GM21717 (cell line): ENCODE data around the gene MAGI3.

ENCODE experiments used
- ATAC-seq: cut with Tn5 transposase; IDR thresholded peaks from one replicate; pipeline ENCODE4 v1.9.1; 2021; ENCODE audit warnings: mild to moderate bottlenecking, moderate library complexity; ENCODE audit not compliant: unreplicated experiment

MAGI3 gene

DNA sequence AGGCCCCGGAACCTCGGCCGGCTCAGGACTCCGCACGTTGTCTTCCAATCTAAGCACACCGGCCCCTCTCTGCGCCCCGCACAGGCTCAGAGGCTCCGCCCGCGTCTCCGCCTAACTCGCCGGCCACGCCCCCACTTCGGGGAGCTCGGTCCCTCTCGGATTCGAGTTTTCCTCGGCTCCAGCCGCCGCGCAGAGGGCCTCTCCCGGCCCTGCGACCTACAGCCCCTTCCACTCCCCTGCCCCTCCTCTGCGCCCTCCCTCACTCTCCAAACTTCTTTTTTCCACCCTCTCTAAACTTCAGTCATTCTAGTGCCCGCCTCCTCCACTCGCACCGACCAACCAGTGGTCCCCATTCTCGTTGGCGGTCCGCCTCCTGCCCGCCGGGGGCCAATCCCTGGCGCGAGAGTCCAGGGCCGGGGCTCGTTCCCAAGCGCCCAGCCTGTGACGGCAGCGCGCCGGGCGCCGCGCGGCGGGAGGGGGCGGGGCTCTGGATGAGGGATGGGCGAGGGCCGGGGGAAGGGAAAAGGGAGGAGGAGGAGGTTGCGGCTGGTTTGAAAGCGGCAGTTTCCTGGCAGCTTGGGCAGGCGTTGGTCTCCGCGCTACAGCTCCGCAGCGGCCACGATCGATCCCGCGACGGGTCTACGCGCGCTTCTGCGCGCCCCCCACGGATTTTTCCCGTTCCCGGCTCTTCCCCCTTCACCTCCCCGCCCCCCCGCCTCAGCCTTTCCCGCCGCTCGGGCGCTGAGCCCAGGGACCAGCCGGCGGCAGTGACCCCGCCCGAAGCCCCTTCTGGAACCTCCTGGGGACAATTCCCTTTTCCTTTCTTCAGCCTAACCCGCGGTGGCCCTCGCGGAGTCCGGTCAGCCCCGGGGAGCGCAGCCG, at the start of gene MAGI3:
MAGI3 (plus strand) TSS at position 563 of the 882 bp plus-strand sequence. CDS start 519 bp downstream, outside the sequence.
- ATAC-seq: peak; percentile 97

DNA sequence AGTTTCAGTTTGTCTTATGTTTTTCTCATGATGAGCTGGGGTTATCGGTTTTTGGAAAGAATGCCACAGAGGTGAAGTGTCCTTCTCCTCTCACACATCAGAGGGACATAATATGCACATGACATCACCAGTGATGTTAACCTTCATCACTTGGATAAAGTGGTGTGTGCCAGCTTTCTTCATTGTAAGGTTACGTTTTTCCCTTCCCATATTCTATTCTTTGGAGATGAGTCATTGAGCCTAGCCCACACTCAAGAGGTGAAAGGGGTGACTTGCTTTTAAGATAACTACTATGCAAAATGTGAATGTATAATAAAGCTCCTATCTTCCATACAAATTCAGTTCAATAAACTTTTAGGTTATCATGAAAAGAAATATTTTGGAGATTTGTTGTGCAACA, 36.7 kb upstream of the MAGI3 start:
- ATAC-seq: no peak

GRCh38 chr1:113363935-113364334, 26.4 kb upstream of the MAGI3 start:
- ATAC-seq: no peak

DNA sequence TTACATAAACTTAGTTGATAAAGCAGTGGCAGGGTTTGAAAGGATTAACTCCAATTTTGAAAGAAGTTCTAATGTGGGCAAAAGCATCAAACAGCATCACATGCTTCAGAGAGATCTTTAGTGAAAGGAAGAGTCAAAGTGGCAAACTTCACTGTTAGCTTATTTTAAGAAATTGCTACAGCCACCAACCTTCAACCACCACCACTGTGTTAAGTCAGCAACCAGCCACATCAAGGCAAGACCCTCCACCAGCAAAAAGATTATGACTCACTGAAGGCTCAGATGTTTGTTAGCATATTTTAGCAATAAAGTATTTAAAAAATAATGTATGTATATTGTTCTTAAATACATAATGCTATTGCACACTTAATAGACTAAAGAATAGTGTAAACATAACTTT, 21.3 kb upstream of the MAGI3 start:
- ATAC-seq: no peak

- no peak for ATAC-seq
Measured at GRCh38 chr1:113369699-113370098, 20.6 kb upstream of the MAGI3 start.

- no peak for ATAC-seq
Measured at GRCh38 chr1:113370868-113371267, 19.4 kb upstream of the MAGI3 start.

DNA sequence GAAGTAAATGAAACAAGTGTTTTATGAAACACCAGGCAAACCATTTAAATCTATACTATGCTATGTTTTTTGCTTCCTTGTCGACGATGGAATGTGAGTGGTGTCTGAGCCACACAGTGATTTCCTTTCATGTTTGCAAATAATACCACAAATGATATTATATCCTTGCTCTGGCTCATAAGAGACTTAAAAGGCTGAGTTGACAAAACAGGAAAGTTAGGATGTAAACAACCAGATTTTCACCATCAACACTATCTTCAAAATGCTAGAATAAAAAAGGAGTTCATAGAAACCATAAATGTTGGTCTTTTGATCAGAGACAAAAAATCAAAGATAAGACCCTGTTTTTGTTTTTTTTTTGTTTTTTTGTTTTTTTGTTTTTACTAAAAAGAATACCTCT, 17.8 kb upstream of the MAGI3 start:
- ATAC-seq: no peak

GRCh38 chr1:113373644-113374043, 16.7 kb upstream of the MAGI3 start:
- ATAC-seq: no peak

GRCh38 chr1:113375878-113376277, 14.4 kb upstream of the MAGI3 start:
- no peak for ATAC-seq

- no peak for ATAC-seq
Measured at GRCh38 chr1:113380075-113380474, 10.2 kb upstream of the MAGI3 start.

DNA sequence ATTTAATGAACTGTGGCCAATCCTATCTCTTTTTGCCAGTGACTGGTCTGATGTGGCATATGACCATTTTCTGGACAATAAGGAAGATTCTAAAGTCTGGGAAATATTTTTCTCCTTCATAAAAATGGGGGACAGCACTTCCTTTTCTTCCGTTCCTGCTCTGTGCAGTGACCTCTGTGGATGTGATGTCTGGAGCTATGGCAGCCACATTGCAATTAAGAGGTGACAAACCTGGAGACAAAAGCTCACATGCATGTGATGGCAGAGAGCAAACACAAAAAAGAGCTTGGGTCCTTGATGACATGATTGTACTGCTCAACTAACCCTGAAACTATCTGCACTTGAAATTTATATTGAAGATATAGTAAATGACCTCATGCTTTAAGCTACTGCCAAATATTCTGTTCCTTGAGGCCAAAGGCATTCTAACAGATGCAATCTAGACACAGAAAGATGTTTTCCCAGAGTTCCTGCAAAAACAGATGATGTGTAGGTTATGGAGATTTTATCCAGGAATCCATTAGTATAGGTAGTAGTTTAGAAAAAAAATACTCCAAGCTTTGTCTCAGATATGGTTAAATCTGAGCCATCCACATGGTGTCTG, 2.2 kb upstream of the MAGI3 start:
- no peak for ATAC-seq

DNA sequence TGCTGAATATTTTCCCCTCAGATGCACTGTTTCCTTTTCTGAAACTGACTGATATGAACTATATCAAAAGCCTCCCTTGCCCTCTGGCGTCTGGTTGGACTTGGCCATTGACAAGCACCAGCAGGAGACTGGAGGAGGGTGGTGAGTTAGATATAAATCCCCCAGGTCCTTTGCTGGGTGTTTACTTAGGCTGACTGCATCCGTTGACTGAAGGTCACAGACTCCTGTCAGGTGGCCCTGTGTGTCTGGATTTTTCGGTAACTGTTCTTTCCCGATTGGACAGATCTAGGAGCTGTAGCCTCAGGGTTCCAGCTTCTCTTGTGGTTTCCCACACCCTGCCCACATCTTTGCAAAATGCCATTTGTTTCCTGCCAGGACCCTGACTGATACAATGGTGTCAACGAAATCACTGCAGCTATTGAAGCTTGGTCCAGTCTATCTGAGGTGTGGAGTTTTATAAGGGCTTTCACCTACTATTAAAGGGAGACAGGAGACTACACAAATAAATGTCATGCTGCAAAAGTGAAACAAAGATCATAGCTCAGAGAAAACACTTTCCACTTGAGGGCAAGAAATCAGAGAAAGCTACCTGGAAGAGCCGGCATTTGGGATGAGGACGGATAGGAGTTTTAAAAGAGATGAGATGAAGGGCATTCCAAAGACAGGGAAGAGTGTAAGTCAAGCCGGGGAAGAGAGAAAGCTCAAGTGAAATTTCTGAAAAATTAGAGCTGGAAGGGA, 1.5 kb upstream of the MAGI3 start:
- ATAC-seq: no peak

- ATAC-seq: no peak
Measured at GRCh38 chr1:113389359-113389952, 859 bp upstream of the MAGI3 start.

GRCh38 chr1:113390871-113391648, 745 bp downstream of the MAGI3 start:
- peak; percentile 22 for ATAC-seq

GRCh38 chr1:113391649-113392271, 1.4 kb downstream of the MAGI3 start:
- no peak for ATAC-seq

DNA sequence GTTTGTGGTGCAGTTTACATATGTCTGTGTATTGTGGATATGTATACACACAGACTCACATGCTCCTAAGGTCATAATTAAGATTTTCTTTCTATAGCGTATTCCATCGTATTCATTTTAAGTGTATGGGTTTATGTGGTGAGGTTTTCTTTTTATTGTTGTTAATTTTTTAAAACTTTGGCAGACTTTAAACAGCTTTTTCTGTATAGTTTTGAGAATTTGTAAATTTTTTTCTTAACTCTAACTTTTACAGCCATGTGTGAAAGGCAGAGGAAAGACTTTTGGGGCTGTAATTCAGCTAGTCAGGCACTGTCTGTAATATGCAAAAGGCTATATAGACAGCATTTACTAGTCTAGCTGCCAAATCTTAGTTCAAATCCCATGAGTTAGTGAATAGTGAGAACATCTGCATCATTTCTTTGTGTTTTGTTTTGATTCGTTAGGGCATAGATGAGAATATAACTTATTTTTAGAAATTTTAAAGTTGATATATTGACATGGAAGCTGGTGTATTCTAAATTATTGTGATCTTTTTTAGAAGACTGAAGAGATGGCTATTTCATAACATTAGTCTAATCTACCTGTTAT, 2.3 kb downstream of the MAGI3 start:
- no peak for ATAC-seq

- ATAC-seq: no peak
Measured at GRCh38 chr1:113394043-113394862, 3.9 kb downstream of the MAGI3 start.

DNA sequence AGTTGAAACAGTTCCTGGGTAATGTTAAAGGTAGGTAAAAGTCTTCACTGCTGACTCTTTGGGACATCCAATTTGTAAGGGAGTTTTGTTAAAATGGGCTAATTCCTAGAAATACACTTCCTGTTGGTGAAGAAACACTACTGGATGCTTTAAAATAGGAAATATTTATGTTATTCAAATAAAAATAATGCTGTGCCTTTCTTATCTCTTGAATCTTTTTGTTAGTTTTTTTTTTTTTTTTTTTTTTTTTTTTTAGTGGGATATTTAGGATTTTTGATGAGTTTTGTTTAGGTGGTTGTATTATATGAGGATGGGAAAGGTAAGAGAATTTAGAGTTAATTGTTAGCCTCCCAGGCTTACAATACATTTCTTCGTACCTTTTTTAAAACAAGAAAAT, 4.5 kb downstream of the MAGI3 start:
- no peak for ATAC-seq

GRCh38 chr1:113396102-113396501, 5.8 kb downstream of the MAGI3 start:
- ATAC-seq: no peak
